HG03378 (cell line): ENCODE data around the gene SYNPO2.
"Not testable (repeated sequence)": the region's sequence is repeated elsewhere in the genome, so short reads cannot be mapped to it uniquely, and the experiment has no call there.

Experiments
- ATAC-seq: cut with Tn5 transposase; IDR thresholded peaks from one replicate; pipeline ENCODE4 v1.9.1; 2021; ENCODE audit warnings: mild to moderate bottlenecking, moderate library complexity; ENCODE audit not compliant: unreplicated experiment

Gene SYNPO2

GRCh38 chr4:118888666-118889311 is at the start of gene SYNPO2:
Gene SYNPO2 (plus strand): TSS chr4:118888854. CDS start chr4:118889037, 183 bp downstream.
- peak; percentile 63 for ATAC-seq

DNA sequence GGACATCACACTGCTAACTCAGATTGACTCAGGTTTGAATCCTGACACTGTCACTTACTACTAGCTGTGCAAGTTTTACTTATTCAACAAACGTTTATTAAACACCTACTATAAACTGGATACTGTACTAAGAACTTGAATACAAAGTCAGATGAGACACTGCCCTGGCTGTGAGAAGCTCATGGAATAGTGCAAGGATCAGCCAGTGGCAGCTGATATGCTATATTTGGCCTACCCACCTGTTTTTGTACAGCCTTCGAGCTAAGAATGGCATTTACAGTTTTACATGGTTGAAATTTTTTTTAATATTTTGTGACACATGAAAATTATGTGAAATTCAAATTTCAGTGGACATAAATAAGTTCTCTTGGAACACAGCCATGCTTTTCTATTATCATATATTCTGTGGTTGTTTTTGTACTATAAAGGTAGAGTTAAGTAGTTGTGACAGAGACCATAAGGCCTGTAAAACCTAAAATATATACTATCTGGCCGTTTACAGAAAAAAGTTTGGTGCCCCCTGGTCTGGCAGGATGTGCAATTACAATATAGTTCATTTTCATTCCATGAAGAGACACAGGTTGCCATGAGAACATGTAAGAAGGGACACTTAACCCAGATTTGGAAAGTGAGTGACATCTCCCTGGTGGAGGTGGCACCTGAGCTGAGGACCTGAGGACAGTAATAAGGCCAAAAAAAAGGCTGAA is 49.3 kb upstream of the SYNPO2 start:
- ATAC-seq = no peak

DNA sequence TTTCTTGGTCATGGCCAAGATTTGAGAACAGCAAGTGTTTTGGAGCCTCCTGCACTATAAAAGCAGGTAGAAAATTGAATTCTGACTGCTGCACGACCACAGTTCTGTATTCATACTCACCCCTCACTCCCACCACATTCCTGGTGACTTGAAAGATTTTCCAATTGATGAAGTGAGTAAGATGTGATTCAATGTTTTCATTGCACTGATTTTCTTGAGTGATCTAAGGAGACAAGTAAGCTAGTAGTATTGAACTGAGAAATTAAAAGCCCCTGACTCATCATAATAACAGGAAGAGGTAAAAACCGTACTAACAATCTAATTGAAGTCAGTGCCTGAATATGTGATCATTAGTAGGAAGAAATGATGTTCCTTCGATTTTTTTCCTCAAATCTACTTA is 46.6 kb upstream of the SYNPO2 start:
- no peak for ATAC-seq

DNA sequence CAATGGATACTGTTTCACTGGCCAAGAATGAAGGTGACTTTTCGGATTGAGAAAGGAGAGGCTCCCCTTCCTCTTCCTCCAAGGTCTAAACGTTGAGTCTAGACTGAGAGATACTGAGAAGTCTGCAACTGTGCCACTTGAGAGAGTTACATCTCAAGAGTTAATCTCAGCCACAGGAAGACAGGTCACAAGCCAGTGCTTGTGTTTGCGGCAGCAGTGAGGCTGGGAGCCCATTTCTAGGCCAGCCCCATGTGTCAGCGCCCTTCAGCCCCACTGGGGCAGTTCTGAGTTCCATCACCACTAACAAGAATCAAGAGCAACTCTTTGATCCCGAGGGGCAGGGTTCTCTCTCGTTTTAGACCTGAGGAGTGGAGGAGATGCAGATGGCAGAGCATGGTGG is 45.4 kb upstream of the SYNPO2 start:
- peak; percentile 48 for ATAC-seq

- no peak for ATAC-seq
Observed at GRCh38 chr4:118845552-118846050, 43.1 kb upstream of the SYNPO2 start.

DNA sequence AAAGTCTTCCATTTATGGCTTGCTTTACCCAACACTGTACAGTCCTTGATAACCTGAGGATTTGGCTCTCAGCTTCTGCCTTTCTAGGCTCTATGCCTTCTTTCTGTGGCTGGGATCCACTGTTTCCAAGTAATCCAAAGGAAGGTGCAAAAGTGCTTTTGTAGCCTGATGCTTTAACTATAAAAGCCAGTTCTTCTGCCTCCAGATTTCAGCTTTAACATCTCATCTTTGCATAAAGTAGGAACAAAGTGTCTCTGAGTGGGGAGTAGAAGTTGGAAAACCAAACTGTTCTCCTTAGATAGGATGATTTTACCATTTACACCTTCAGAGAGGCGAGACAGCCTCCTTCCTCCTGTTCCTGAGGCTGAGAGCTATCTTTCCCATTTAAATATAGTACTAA is 41.7 kb upstream of the SYNPO2 start:
- ATAC-seq = no peak

DNA sequence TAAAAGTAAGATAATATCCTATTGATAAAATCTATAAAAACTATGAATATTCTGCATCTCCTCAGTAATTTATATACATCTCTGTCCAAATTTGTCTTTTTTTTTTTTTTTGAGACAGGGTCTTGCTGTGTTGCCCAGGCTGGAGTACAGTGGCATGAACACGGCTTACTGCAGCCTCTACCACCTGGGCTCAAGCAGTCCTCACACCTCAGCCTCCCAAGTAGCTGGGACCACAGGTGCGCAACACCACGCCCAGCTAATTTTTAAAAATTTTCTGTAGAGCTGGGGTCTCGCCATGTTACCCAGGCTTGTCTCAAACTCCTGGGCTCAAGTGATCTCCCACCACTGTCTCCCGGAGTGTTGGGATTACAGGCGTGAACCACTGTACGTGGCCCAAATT is 40.4 kb upstream of the SYNPO2 start:
- no peak for ATAC-seq

DNA sequence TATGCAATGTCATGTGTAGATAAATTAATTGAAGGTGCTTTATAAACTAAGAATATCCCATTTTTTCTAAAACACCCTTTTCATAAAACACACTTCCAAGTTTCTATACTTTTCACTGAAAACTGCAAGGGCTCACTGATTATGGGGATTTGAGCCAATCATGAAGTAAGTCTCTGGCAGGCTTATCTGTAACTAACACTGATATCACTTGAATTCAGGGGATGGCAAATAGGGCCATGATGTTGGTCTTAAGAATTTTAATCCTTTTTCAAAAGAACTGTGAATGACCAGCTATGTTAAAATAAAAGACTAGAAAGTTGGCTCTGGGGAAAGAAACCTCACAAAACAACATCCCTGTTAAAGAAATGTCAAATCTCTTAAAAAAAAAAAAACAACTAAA is 39.8 kb upstream of the SYNPO2 start:
- no peak for ATAC-seq

- ATAC-seq = no peak
Observed at GRCh38 chr4:118849867-118850487, 38.7 kb upstream of the SYNPO2 start.

GRCh38 chr4:118850488-118851173 is 38.0 kb upstream of the SYNPO2 start:
- peak; percentile 94 for ATAC-seq

DNA sequence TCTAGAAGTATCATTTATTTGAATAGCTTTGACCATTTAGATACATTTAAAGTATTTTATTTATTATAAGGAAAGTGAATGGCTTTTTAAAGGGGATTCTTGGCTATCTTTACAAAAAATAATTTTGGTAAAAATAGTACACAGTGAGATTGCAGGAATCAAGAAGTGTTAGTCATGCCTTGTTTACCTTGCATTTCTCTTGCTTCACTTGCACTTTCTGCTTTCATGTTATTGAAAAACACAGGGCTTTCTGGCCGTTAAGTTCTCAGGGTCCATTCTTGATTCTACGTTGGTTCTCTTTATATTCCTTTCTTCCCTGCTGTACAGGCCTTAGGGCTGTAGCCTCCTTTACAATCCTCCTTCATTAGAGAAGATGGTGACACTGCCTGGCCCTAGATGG is 30.9 kb upstream of the SYNPO2 start:
- no peak for ATAC-seq

GRCh38 chr4:118858779-118859178 is 29.9 kb upstream of the SYNPO2 start:
- no peak for ATAC-seq

DNA sequence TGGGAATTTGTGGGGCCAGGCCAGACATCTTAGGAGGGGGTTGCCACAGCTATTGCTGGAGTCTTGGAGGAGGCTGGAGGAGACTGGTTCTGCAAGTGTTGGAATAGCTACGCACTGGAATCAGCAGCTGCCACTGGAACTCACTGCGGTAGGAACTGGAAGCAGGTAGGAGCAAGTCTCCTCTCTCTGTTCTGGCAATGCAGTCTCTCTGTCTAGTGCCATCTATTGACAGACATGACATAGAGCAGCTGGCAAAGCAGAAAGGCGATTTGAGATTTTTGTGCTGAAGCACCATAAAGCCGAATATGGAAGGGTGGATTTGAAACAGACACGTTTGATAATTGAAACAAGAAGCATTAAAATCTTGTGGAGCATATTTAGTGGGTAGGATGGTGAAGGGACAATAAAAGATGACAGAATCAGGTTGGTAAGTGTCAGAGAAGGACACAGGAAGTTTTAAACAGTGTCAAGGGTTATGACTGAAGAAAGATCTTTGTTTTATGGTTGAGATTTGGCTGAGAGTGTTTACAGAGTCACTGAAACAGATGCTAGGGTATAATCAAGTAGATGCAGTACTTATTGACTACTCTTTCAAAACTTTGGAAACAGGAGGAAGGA is 23.5 kb upstream of the SYNPO2 start:
- ATAC-seq = peak; percentile 76

- ATAC-seq = no peak
Observed at GRCh38 chr4:118866442-118866841, 22.2 kb upstream of the SYNPO2 start.

DNA sequence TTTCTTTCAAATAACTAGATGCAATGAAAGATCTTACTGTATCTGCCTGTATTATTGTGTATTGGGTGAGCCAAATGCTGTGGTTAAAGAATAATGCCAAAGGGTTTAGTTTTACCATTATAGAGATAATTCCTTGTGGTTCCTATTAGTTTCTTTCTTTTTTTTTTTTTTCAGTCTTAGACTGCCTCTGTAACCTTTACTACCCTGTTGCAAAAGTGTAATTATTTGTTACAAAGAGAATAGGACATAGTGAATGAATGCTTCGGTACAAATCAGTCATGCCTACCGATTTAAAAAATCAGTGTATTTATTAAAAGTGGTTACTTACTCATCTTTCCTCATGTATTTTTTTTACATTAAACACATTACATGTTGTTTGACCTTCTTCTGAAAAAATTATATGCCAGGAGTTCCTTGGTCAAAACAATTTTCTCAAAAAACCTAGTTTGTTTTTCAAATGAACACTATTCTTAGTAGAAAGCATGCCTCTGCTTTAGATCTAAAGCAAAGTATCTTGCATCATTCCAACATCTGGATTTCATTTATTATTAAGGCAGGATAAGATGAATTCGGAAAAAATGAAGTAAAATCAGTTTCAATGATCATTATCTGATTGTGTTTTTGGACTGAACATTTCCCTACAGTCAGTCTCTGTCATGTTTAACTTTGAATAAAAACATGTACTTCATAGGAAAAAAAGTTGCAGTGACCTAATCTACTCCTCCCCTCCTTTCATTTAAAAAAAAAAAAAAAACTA is 21.2 kb upstream of the SYNPO2 start:
- no peak for ATAC-seq

DNA sequence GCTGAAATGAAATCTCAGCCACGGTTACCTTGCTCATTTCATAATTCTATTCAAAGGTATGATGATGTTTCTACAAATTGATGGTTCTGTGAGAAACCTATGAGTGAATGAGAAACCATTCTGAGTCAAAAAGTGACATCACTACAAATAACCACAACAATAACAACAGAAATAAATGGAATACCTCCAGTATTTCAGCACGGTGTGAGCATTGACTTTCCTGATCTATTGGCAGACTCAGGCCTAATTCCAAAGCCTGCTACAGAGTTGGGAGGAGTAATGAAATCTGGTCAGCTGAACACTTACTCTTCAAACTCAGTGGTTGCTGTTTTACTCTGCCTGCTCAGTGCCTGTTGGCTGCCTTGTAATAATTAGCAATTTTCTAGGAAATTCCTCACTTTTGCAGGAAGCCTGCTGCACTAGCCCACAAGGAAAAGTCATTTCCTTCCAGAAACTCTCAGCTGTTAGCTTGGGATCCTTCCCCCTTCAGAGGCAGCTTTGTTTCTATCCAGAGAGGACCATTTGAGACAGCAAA is 18.8 kb upstream of the SYNPO2 start:
- no peak for ATAC-seq

GRCh38 chr4:118872181-118872580 is 16.5 kb upstream of the SYNPO2 start:
- ATAC-seq = no peak

GRCh38 chr4:118877797-118878196 is 10.9 kb upstream of the SYNPO2 start:
- ATAC-seq = no peak

DNA sequence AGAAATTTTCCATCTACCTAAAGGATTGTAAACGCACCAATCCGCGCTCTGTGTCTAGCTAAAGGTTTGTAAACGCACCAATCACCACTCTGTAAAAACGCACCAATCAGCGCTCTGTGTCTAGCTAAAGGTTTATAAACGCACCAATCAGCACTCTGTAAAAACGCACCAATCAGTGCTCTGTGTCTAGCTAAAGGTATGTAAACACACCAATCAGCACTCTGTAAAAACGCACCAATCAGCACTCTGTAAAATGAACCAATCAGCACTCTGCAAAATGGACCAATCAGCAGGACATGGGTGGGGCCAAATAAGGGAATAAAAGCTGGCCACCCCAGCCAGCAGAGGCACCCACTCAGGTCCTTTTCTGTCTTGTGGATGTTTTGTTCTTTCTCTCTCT is 10.1 kb upstream of the SYNPO2 start:
- ATAC-seq = not testable (repeated sequence)

DNA sequence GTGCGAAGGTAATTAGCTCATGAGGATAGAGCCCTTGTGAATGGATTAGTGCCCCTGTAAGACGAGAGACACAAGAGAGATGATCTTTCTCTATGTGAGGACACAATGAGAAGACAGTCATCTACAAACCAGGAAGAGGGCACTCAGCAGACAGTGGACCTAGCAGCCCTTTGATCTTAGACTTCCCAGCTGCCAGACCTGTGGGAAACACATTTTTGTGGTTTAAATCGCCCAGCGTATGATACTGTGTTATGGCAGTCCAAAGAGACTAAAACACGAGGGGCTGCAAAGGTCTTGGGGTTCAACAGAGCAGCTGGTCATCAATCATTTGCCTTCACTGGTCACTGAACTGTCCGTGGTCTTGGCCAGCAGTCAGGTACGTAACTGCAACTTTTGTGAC is 9.2 kb upstream of the SYNPO2 start:
- ATAC-seq = no peak
